Calu3 (cell line): Measurements from ENCODE around the gene ARID3C. TPM values are rescaled to one million over a fixed set of nuclear protein-coding genes. Genes with fewer than 3 reads are reported as not detected.

Source experiments
- BruUV-seq: library from RNA; stranded (reverse); fragments of 400-500 nt; replicated peaks from 2 replicates; lab custom pipeline; 2021; lab: Mats Ljungman, UMichigan
- CTCF ChIA-PET: fragments of 300-600 bp; sonication (Branson Sonifier 250); formaldehyde crosslinking; loops from one replicate; lab custom pipeline; 2022; ENCODE audit warnings: antibody characterized with exemption; lab: Charles Lee
- DNase-seq: peaks from one replicate; pipeline ENCODE4 v3.0.0; 2022
- H3K27ac Mint-ChIP-seq: one replicate; pipeline ENCODE4 v1.8.0; 2022; ENCODE audit warnings: mixed read lengths; ENCODE audit not compliant: unreplicated experiment
- H3K27me3 Mint-ChIP-seq: one replicate; pipeline ENCODE4 v1.8.0; 2022; ENCODE audit warnings: mixed read lengths; ENCODE audit not compliant: unreplicated experiment
- H3K36me3 Mint-ChIP-seq: one replicate; pipeline ENCODE4 v1.8.0; 2022; ENCODE audit warnings: mild to moderate bottlenecking, moderate library complexity, mixed read lengths; ENCODE audit not compliant: insufficient read depth, unreplicated experiment
- H3K4me1 Mint-ChIP-seq: one replicate; pipeline ENCODE4 v1.8.0; 2022; ENCODE audit warnings: mild to moderate bottlenecking, low read depth, mixed read lengths; ENCODE audit not compliant: unreplicated experiment
- H3K4me3 Mint-ChIP-seq: one replicate; pipeline ENCODE4 v1.8.0; 2022; ENCODE audit warnings: mild to moderate bottlenecking, low read depth, moderate library complexity, mixed read lengths; ENCODE audit not compliant: unreplicated experiment
- H3K9me3 Mint-ChIP-seq: one replicate; pipeline ENCODE4 v1.8.0; 2022; ENCODE audit warnings: low read depth, mixed read lengths; ENCODE audit not compliant: unreplicated experiment
- CTCF ChIP-seq: fragments of 200-600 bp; IDR thresholded peaks from one replicate; pipeline ENCODE4 v1.8.0; 2022; ENCODE audit warnings: antibody characterized with exemption; ENCODE audit not compliant: unreplicated experiment
- intact Hi-C: fragments of 100-400 bp; cut with micrococcal nuclease; formaldehyde crosslinking; loops from one replicate; pipeline ENCODE4 v1.10.0; 2022; ENCODE audit not compliant: unreplicated experiment
- total RNA-seq: library from RNA; stranded (reverse); gene quantifications from 2 replicates; pipeline ENCODE4 v1.2.3, GENCODE V29; 2022

Gene ARID3C
- total RNA-seq, 1 experiment from 2014 or later, result not detected

- Mint-ChIP-seq H3K4me3 (no peak overlapping the region), H3K27ac (no peak overlapping the region), H3K4me1 (peaks cover 10% of the 10 kb centered on the region), H3K36me3 (peaks cover 16% of the 10 kb centered on the region), H3K27me3 (peaks cover 15% of the 10 kb centered on the region), H3K9me3 (no peaks in the 10 kb centered on the region)
- BruUV-seq, result TSS peak; percentile 69
- DNase-seq, result no peak
- no peak for TF ChIP-seq CTCF
- intact Hi-C loops, result loop anchor here (1.0 kb wide), 1 partner anchor 22 kb away; the partner anchor contains the start of gene RPP25L
- CTCF ChIA-PET, result no interaction called here
Measured at GRCh38 chr9:34634551-34635248, 5.8 kb upstream of the ARID3C start.

GRCh38 chr9:34633851-34634550, 5.1 kb upstream of the ARID3C start:
- no peaks in the 10 kb centered on the region for H3K9me3 Mint-ChIP-seq
- H3K4me1 Mint-ChIP-seq, result peaks cover 10% of the 10 kb centered on the region
- peaks cover 16% of the 10 kb centered on the region for H3K36me3 Mint-ChIP-seq

GRCh38 chr9:34633166-34633565, 4.3 kb upstream of the ARID3C start:
- DNase-seq, result no peak
- no peak for TF ChIP-seq CTCF
- peaks cover 22% of the 10 kb centered on the region for H3K36me3 Mint-ChIP-seq
- no peak overlapping the region for H3K4me3 Mint-ChIP-seq
- no peaks in the 10 kb centered on the region for H3K9me3 Mint-ChIP-seq
- peaks cover 30% of the 10 kb centered on the region for H3K27me3 Mint-ChIP-seq
- intact Hi-C loops, result no loop called here
- no TSS peak for BruUV-seq
- peaks cover 12% of the 10 kb centered on the region for H3K4me1 Mint-ChIP-seq
- no peak overlapping the region for H3K27ac Mint-ChIP-seq
- CTCF ChIA-PET, result interaction anchor here (0.6 to 1.0 kb wide), 2 partner anchors 21 to 335 kb away, joined by 3 to 4 read pairs; partner anchors contain the start of gene RPP25L

More at GRCh38 chr9:34633851-34634550, 5.1 kb upstream of the ARID3C start:
- Mint-ChIP-seq H3K27me3 (peaks cover 22% of the 10 kb centered on the region), H3K4me3 (no peak overlapping the region), H3K27ac (no peak overlapping the region)
- peak; percentile 70 for DNase-seq
- CTCF ChIA-PET, result interaction anchor here (0.6 to 1.0 kb wide), 3 partner anchors 22 to 356 kb away, joined by 3 to 4 read pairs (median 3); partner anchors contain the start of genes DNAJB5 and RPP25L
- TF ChIP-seq CTCF, result peak; percentile 48
- no TSS peak for BruUV-seq
- intact Hi-C loops, result loop anchor here (1.0 kb wide), 1 partner anchor 22 kb away; the partner anchor contains the start of gene RPP25L

GRCh38 chr9:34630402-34631154, 1.7 kb upstream of the ARID3C start:
- H3K9me3 Mint-ChIP-seq, result no peaks in the 10 kb centered on the region
- H3K4me1 Mint-ChIP-seq, result peaks cover 13% of the 10 kb centered on the region
- no TSS peak for BruUV-seq
- H3K27me3 Mint-ChIP-seq, result peaks cover 56% of the 10 kb centered on the region
- H3K27ac Mint-ChIP-seq, result no peak overlapping the region
- intact Hi-C loops, result no loop called here
- no peak for DNase-seq
- CTCF ChIA-PET, result no interaction called here
- peaks cover 8% of the 10 kb centered on the region for H3K36me3 Mint-ChIP-seq
- no peak overlapping the region for H3K4me3 Mint-ChIP-seq
- no peak for TF ChIP-seq CTCF
